GM19328 (cell line): ENCODE results near the gene IER5L.
"Not testable (repeated sequence)": the region's sequence is repeated elsewhere in the genome, so short reads cannot be mapped to it uniquely, and the experiment has no call there.

Experiments
- ATAC-seq: cut with Tn5 transposase; IDR thresholded peaks from one replicate; pipeline ENCODE4 v1.9.1; 2021; ENCODE audit warnings: mild to moderate bottlenecking, moderate library complexity; ENCODE audit not compliant: unreplicated experiment

IER5L gene

GRCh38 chr9:129140397-129141065 is 37.5 kb downstream of the IER5L start:
- no peak for ATAC-seq

GRCh38 chr9:129139993-129140396 is 38.1 kb downstream of the IER5L start:
- ATAC-seq = no peak

GRCh38 chr9:129139233-129139992 is 38.6 kb downstream of the IER5L start:
- no peak for ATAC-seq

- ATAC-seq = no peak
Measured at GRCh38 chr9:129138476-129139232, 39.4 kb downstream of the IER5L start.

GRCh38 chr9:129138144-129138462 is 40.0 kb downstream of the IER5L start:
- ATAC-seq = no peak

GRCh38 chr9:129137292-129138143 is 40.5 kb downstream of the IER5L start:
- ATAC-seq = no peak

GRCh38 chr9:129136446-129137035 is 41.5 kb downstream of the IER5L start:
- no peak for ATAC-seq

GRCh38 chr9:129135476-129135875 is 42.6 kb downstream of the IER5L start:
- ATAC-seq = no peak

GRCh38 chr9:129133082-129133481 is 45.0 kb downstream of the IER5L start:
- no peak for ATAC-seq

GRCh38 chr9:129131300-129132145 is 46.5 kb downstream of the IER5L start:
- no peak for ATAC-seq

- ATAC-seq = no peak
Measured at GRCh38 chr9:129130791-129131190, 47.3 kb downstream of the IER5L start.

- not testable (repeated sequence) for ATAC-seq
Measured at GRCh38 chr9:129130271-129130670, 47.8 kb downstream of the IER5L start.

- ATAC-seq = no peak
Measured at GRCh38 chr9:129128689-129129088, 49.4 kb downstream of the IER5L start.

GRCh38 chr9:129126749-129127618 is 51.1 kb downstream of the IER5L start:
- no peak for ATAC-seq
